IMR-90 (cell line): ENCODE data around the gene ADGRB3. TPM values are rescaled to one million over a fixed set of nuclear protein-coding genes. Genes with fewer than 3 reads are reported as not detected.

ENCODE experiments used
- ATAC-seq: fragments of 200-7000 bp; cut with Tn5 transposase; 2 replicates; pipeline ENCODE4 v1.9.1; 2020; ENCODE audit warnings: low read depth, mild to moderate bottlenecking, moderate library complexity
- BruUV-seq: library from RNA; stranded (reverse); fragments of 400-500 nt; replicated peaks from 2 replicates; lab custom pipeline; 2021; lab: Mats Ljungman, UMichigan
- CTCF ChIA-PET: fragments of 300-600 bp; formaldehyde crosslinking; extraction: SDS; loops from one replicate; lab custom pipeline; 2021; ENCODE audit warnings: antibody characterized with exemption; lab: Yijun Ruan, JAX
- POLR2A ChIA-PET: fragments of 300-600 bp; sonication (Branson Sonifier 250); formaldehyde crosslinking; loops from one replicate; lab custom pipeline; 2022; ENCODE audit warnings: antibody characterized with exemption; ENCODE audit not compliant: unreplicated experiment; lab: Charles Lee
- DNase-seq: peaks from one replicate; pipeline ENCODE4 v3.0.0; 2013
- H2AFZ ChIP-seq: replicated peaks from 2 replicates; pipeline ENCODE3; 2013; ENCODE audit warnings: low read length, mild to moderate bottlenecking; ENCODE audit not compliant: poor library complexity
- H2AK5ac ChIP-seq: 2 replicates; pipeline ENCODE4 v1.6.1; 2013; ENCODE audit warnings: low read depth, low read length, inconsistent platforms
- H2AK9ac ChIP-seq: replicated peaks from 2 replicates; pipeline ENCODE3; 2013; ENCODE audit warnings: mild to moderate bottlenecking, low read depth, low read length, moderate library complexity; ENCODE audit not compliant: poor library complexity
- H2BK120ac ChIP-seq: 2 replicates; pipeline ENCODE4 v1.6.1; 2013; ENCODE audit warnings: low read depth, low read length, inconsistent platforms
- H2BK15ac ChIP-seq: 3 replicates; pipeline ENCODE4 v1.6.1; 2013; ENCODE audit warnings: low read depth, low read length, inconsistent platforms
- H2BK20ac ChIP-seq: 2 replicates; pipeline ENCODE4 v1.6.1; 2013; ENCODE audit warnings: low read depth, mild to moderate bottlenecking, inconsistent platforms, low read length, moderate library complexity
- H2BK5ac ChIP-seq: 2 replicates; pipeline ENCODE4 v1.6.1; 2013; ENCODE audit warnings: mild to moderate bottlenecking, low read depth, low read length, inconsistent platforms; ENCODE audit not compliant: poor library complexity, severe bottlenecking
- H3K14ac ChIP-seq: replicated peaks from 2 replicates; pipeline ENCODE4 v1.6.1; 2013; ENCODE audit warnings: low read depth, low read length, inconsistent platforms
- H3K18ac ChIP-seq: 2 replicates; pipeline ENCODE4 v1.6.1; 2013; ENCODE audit warnings: low read depth, low read length, control low read depth
- H3K23ac ChIP-seq: 2 replicates; pipeline ENCODE4 v1.6.1; 2013; ENCODE audit warnings: low read depth, low read length, inconsistent platforms
- H3K27ac ChIP-seq: 2 replicates; pipeline ENCODE4 v1.5.1; 2013; ENCODE audit warnings: mild to moderate bottlenecking, control low read depth, low read length; ENCODE audit not compliant: insufficient read depth
- H3K27me3 ChIP-seq: 2 replicates; pipeline ENCODE4 v1.6.1; 2013; ENCODE audit warnings: low read length; ENCODE audit not compliant: control insufficient read depth, insufficient read depth
- H3K36me3 ChIP-seq: 2 replicates; pipeline ENCODE4 v1.6.1; 2013; ENCODE audit warnings: low read length, mixed read lengths; ENCODE audit not compliant: control insufficient read depth, insufficient read depth
- H3K4ac ChIP-seq: 2 replicates; pipeline ENCODE4 v1.6.1; 2013; ENCODE audit warnings: low read depth, low read length, inconsistent platforms
- H3K4me1 ChIP-seq: 2 replicates; pipeline ENCODE4 v1.6.1; 2013; ENCODE audit warnings: low read length, mixed read lengths; ENCODE audit not compliant: control insufficient read depth, insufficient read depth
- H3K4me2 ChIP-seq: 2 replicates; pipeline ENCODE4 v1.6.1; 2013; ENCODE audit warnings: low read depth, mild to moderate bottlenecking, control low read depth, low read length, moderate library complexity
- H3K4me3 ChIP-seq: 2 replicates; pipeline ENCODE4 v1.5.1; 2013; ENCODE audit warnings: low read depth, mild to moderate bottlenecking, control low read depth, low read length, moderate library complexity; ENCODE audit not compliant: insufficient read depth
- H3K56ac ChIP-seq: 2 replicates; pipeline ENCODE4 v1.6.1; 2013; ENCODE audit warnings: low read length, inconsistent platforms; ENCODE audit not compliant: insufficient read depth; ENCODE audit errors: extremely low read depth
- H3K79me1 ChIP-seq, 2 experiments: 2 replicates each; pipeline ENCODE4 v1.6.1; 2013; ENCODE audit warnings: low read length in 2 of 2, inconsistent platforms in 1 of 2, low read depth in 1 of 2
- H3K9ac ChIP-seq: 2 replicates; pipeline ENCODE4 v1.6.1; 2013; ENCODE audit warnings: low read depth, low read length, control low read depth
- H3K9me1 ChIP-seq: 2 replicates; pipeline ENCODE4 v1.6.1; 2013; ENCODE audit warnings: low read length, inconsistent platforms; ENCODE audit not compliant: insufficient read depth
- H3K9me3 ChIP-seq: 2 replicates; pipeline ENCODE4 v1.6.1; 2013; ENCODE audit warnings: low read length; ENCODE audit not compliant: control insufficient read depth, insufficient read depth
- H4K20me1 ChIP-seq: 2 replicates; pipeline ENCODE4 v1.6.1; 2013; ENCODE audit warnings: low read length, inconsistent platforms; ENCODE audit not compliant: insufficient read depth
- H4K5ac ChIP-seq: 2 replicates; pipeline ENCODE4 v1.6.1; 2013; ENCODE audit warnings: mild to moderate bottlenecking, low read depth, low read length, control low read depth
- H4K8ac ChIP-seq, 2 experiments: 2 replicates each; pipeline ENCODE4 v1.6.1; 2013; ENCODE audit warnings: low read depth in 2 of 2, low read length in 2 of 2, control low read depth in 1 of 2, inconsistent platforms in 1 of 2
- H4K91ac ChIP-seq: 2 replicates; pipeline ENCODE4 v1.6.1; 2013; ENCODE audit warnings: low read depth, low read length, inconsistent platforms; ENCODE audit not compliant: insufficient read depth
- MAFK ChIP-seq: IDR thresholded peaks from 2 replicates; pipeline ENCODE4 v1.6.1; 2012; ENCODE audit warnings: low read depth, low read length, improper control_type of control experiment
- POLR2A ChIP-seq: IDR thresholded peaks from 2 replicates; pipeline ENCODE4 v1.6.1; 2012; ENCODE audit warnings: mild to moderate bottlenecking, low read depth, low read length
- WGBS, 2 experiments: methylation state at CpG; one replicate each; pipeline versions ENCODE4 v1.1.5 to v1.1.7; 2013; ENCODE audit warnings: missing lambda C conversion rate in 2 of 2; ENCODE audit not compliant: insufficient read length in 1 of 2; ENCODE audit errors: extremely low coverage in 2 of 2; 5-methylcytosine and 5-hydroxymethylcytosine counted together
- dilution Hi-C: fragments of 300-500 bp; cut with HindIII; formaldehyde crosslinking; loops from one replicate; pipeline ENCODE4 v1.14.3; 2018; ENCODE audit warnings: low sequenced_read_pairs; ENCODE audit not compliant: unreplicated experiment
- in situ Hi-C: fragments of 300-500 bp; cut with MboI; formaldehyde crosslinking; loops from 3 replicates; pipeline ENCODE4 v1.14.3; 2019; ENCODE audit warnings: low sequenced_read_pairs, inconsistent platforms, mixed read lengths
- intact Hi-C: fragments of 100-400 bp; cut with micrococcal nuclease; formaldehyde crosslinking; loops from 2 replicates; pipeline ENCODE4 v1.10.0; 2022
- polyA plus RNA-seq, 3 experiments: library from polyadenylated mRNA; depleted of rRNA; stranded (reverse); fragments of >200 nt; gene quantifications; 2 replicates each; pipeline ENCODE4 v1.2.3, GENCODE V29; 2012; ENCODE audit warnings: low replicate concordance in 1 of 3
- total RNA-seq: library from RNA; depleted of rRNA; stranded (reverse); fragments of >200 nt; gene quantifications from 2 replicates; pipeline ENCODE4 v1.2.3, GENCODE V29; 2012

Gene ADGRB3
- total and polyA plus RNA-seq, 2 of the 4 experiments (the other 2 are of a cell fraction) = not detected

GRCh38 chr6:69398311-69398710 is 763.2 kb downstream of the ADGRB3 start:
- Histone ChIP-seq H3K4ac (no peak overlapping the region), H3K4me3 (no peak overlapping the region), H3K18ac (no peak overlapping the region), H3K4me2 (no peak overlapping the region), H2BK120ac (no peak overlapping the region), H2BK15ac (no peak overlapping the region), H3K27me3 (no peaks in the 10 kb centered on the region), H3K27ac (no peak overlapping the region), H2BK20ac (no peak overlapping the region), H2AFZ (no peak overlapping the region), H3K56ac (no peak overlapping the region), H4K91ac (no peak overlapping the region), H3K9me1 (no peaks in the 10 kb centered on the region), H3K36me3 (no peaks in the 10 kb centered on the region), H2AK5ac (no peak overlapping the region), H2BK5ac (no peak overlapping the region), H3K14ac (no peak overlapping the region), H4K20me1 (no peaks in the 10 kb centered on the region), H4K5ac (no peak overlapping the region), H3K9ac (no peak overlapping the region), H3K23ac (no peak overlapping the region), H2AK9ac (no peak overlapping the region), H3K4me1 (no peaks in the 10 kb centered on the region), H3K9me3 (no peaks in the 10 kb centered on the region; the same call in 1 of the 2 replicates), H3K79me1 (no peaks in the 10 kb centered on the region), H4K8ac (no peak overlapping the region)
- no TSS peak for BruUV-seq
- no CpG with 5 or more reads among the region's 3 CpGs for WGBS, 2 experiments
- dilution Hi-C loops = no loop called here
- in situ Hi-C loops = no loop called here
- no peak for ATAC-seq
- CTCF ChIA-PET = no interaction called here
- intact Hi-C loops = no loop called here
- POLR2A ChIA-PET = no interaction called here
- TF ChIP-seq POLR2A (no peak), MAFK (no peak)
- DNase-seq = no peak
